HEK293 (cell line): ENCODE measurements around the gene MAML2.

Experiments used
- CTCF ChIA-PET: fragments of 350-600 bp; formaldehyde crosslinking; extraction: SDS; loops from one replicate; lab custom pipeline; 2021; ENCODE audit warnings: antibody characterized with exemption; lab: Yijun Ruan, JAX
- POLR2A ChIA-PET: fragments of 300-600 bp; formaldehyde crosslinking; extraction: SDS; loops from one replicate; lab custom pipeline; 2020; ENCODE audit warnings: antibody characterized with exemption, inconsistent platforms; lab: Yijun Ruan, JAX
- H3K27ac ChIP-seq: fragments of 200-500 bp; sonication (Bioruptor generic); 2 replicates; pipeline ENCODE4 v1.5.1; 2014; ENCODE audit warnings: low read depth, low read length, control low read depth, inconsistent platforms; ENCODE audit errors: extremely low read depth
- H3K36me3 ChIP-seq, 2 experiments: fragments of 200-500 bp in 1 of 2; sonication (Bioruptor generic) in 1 of 2; 1 replicate in 1 of 2; 2 replicates in 1 of 2; pipeline ENCODE4 v1.5.1; 2014 to 2017; ENCODE audit warnings: inconsistent platforms in 2 of 2, low read length in 2 of 2; ENCODE audit not compliant: control insufficient read depth in 2 of 2, insufficient read depth in 1 of 2
- H3K4me1 ChIP-seq: fragments of 200-500 bp; sonication (Bioruptor generic); 2 replicates; pipeline ENCODE4 v1.5.1; 2014; ENCODE audit warnings: mild to moderate bottlenecking, low read length, inconsistent platforms; ENCODE audit not compliant: control insufficient read depth, insufficient read depth
- H3K4me3 ChIP-seq: 2 replicates; pipeline ENCODE4 v1.5.1; 2011; ENCODE audit warnings: low read depth, mild to moderate bottlenecking, control low read depth, low read length, moderate library complexity
- H3K9me3 ChIP-seq: fragments of 200-500 bp; sonication (Bioruptor generic); 2 replicates; pipeline ENCODE4 v1.5.1; 2014; ENCODE audit warnings: low read depth, low read length, inconsistent platforms; ENCODE audit not compliant: control insufficient read depth, insufficient read depth
- SCRT1 ChIP-seq: fragments of 450-650 bp; formaldehyde crosslinking; IDR thresholded peaks from 2 replicates; pipeline ENCODE4 v1.5.1; 2016; ENCODE audit warnings: missing biosample characterization, missing genetic modification characterization, borderline replicate concordance
- ZBTB7A ChIP-seq: fragments of 450-650 bp; formaldehyde crosslinking; IDR thresholded peaks from 2 replicates; pipeline ENCODE4 v1.5.1; 2016; ENCODE audit warnings: low read depth, missing biosample characterization, missing genetic modification characterization
- ZBTB8A ChIP-seq: fragments of 450-650 bp; formaldehyde crosslinking; IDR thresholded peaks from 2 replicates; pipeline ENCODE4 v1.5.1; 2016; ENCODE audit warnings: missing biosample characterization, missing genetic modification characterization
- ZFHX2 ChIP-seq: fragments of 450-650 bp; formaldehyde crosslinking; conservative IDR thresholded peaks from 2 replicates; pipeline ENCODE4 v1.5.1; 2016; ENCODE audit warnings: missing biosample characterization, missing genetic modification characterization
- ZNF19 ChIP-seq: fragments of 450-650 bp; formaldehyde crosslinking; IDR thresholded peaks from 2 replicates; pipeline ENCODE4; 2016; ENCODE audit warnings: missing biosample characterization, missing genetic modification characterization, low read depth
- ZNF223 ChIP-seq: fragments of 450-650 bp; formaldehyde crosslinking; IDR thresholded peaks from 2 replicates; pipeline ENCODE4 v1.5.1; 2016; ENCODE audit warnings: missing biosample characterization, missing genetic modification characterization
- ZNF311 ChIP-seq: fragments of 450-650 bp; formaldehyde crosslinking; IDR thresholded peaks from 2 replicates; pipeline ENCODE4 v1.5.1; 2017; ENCODE audit warnings: missing biosample characterization, missing genetic modification characterization, borderline replicate concordance
- ZNF549 ChIP-seq: fragments of 450-650 bp; IDR thresholded peaks from 2 replicates; pipeline ENCODE4 v1.5.1; 2018; ENCODE audit warnings: missing biosample characterization, missing genetic modification characterization, mild to moderate bottlenecking, inconsistent platforms, moderate library complexity
- ZNF600 ChIP-seq: fragments of 450-650 bp; formaldehyde crosslinking; IDR thresholded peaks from 2 replicates; pipeline ENCODE4 v1.5.1; 2016; ENCODE audit warnings: missing biosample characterization, missing genetic modification characterization
- ZNF670 ChIP-seq: fragments of 450-650 bp; formaldehyde crosslinking; IDR thresholded peaks from 2 replicates; pipeline ENCODE4 v1.5.1; 2016; ENCODE audit warnings: missing biosample characterization, missing genetic modification characterization, low read depth
- ZNF843 ChIP-seq: fragments of 450-650 bp; formaldehyde crosslinking; IDR thresholded peaks from 2 replicates; pipeline ENCODE4 v1.5.1; 2016; ENCODE audit warnings: missing biosample characterization, missing genetic modification characterization
- ZSCAN30 ChIP-seq: fragments of 450-650 bp; IDR thresholded peaks from 2 replicates; pipeline ENCODE4 v1.5.1; 2018; ENCODE audit warnings: missing biosample characterization, mild to moderate bottlenecking, missing genetic modification characterization, moderate library complexity
- TF ChIP-seq, protein P1 (sequence below): fragments of 450-650 bp; formaldehyde crosslinking; conservative IDR thresholded peaks from 2 replicates; pipeline ENCODE4 v1.5.1; 2016; ENCODE audit warnings: low read depth, missing biosample characterization, missing genetic modification characterization
- TF ChIP-seq, protein P2 (sequence below): fragments of 450-650 bp; formaldehyde crosslinking; IDR thresholded peaks from 2 replicates; pipeline ENCODE4 v1.5.1; 2016; ENCODE audit warnings: missing biosample characterization, missing genetic modification characterization
- TF ChIP-seq, protein P3 (sequence below): fragments of 450-650 bp; formaldehyde crosslinking; IDR thresholded peaks from 2 replicates; pipeline ENCODE4 v1.5.1; 2016; ENCODE audit warnings: missing biosample characterization, missing genetic modification characterization
- TF ChIP-seq, protein P4 (sequence below): fragments of 450-650 bp; formaldehyde crosslinking; IDR thresholded peaks from 2 replicates; pipeline ENCODE4 v1.5.1; 2016; ENCODE audit warnings: missing biosample characterization, missing genetic modification characterization

Gene MAML2

DNA sequence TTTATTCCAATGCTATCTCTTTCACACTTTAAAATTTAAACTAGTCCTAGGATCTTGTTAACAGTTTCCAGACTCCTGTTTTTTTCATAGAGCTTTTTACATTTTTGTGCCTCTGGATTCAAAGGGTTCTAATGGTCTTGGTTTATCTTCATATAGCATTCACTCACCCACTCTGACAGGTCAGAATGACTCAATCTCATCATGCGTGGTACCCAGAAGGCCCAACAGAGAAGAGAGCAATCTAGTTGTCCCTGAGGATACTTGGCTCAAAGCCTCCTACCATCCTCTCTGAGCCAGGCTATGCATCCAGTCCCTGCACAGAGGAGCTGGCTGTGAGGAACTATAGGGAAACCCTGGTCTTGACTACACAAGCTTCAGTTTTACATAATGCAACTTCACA lies 27.5 kb downstream of the MAML2 start (continued):
- TF ChIP-seq, protein P1, sequence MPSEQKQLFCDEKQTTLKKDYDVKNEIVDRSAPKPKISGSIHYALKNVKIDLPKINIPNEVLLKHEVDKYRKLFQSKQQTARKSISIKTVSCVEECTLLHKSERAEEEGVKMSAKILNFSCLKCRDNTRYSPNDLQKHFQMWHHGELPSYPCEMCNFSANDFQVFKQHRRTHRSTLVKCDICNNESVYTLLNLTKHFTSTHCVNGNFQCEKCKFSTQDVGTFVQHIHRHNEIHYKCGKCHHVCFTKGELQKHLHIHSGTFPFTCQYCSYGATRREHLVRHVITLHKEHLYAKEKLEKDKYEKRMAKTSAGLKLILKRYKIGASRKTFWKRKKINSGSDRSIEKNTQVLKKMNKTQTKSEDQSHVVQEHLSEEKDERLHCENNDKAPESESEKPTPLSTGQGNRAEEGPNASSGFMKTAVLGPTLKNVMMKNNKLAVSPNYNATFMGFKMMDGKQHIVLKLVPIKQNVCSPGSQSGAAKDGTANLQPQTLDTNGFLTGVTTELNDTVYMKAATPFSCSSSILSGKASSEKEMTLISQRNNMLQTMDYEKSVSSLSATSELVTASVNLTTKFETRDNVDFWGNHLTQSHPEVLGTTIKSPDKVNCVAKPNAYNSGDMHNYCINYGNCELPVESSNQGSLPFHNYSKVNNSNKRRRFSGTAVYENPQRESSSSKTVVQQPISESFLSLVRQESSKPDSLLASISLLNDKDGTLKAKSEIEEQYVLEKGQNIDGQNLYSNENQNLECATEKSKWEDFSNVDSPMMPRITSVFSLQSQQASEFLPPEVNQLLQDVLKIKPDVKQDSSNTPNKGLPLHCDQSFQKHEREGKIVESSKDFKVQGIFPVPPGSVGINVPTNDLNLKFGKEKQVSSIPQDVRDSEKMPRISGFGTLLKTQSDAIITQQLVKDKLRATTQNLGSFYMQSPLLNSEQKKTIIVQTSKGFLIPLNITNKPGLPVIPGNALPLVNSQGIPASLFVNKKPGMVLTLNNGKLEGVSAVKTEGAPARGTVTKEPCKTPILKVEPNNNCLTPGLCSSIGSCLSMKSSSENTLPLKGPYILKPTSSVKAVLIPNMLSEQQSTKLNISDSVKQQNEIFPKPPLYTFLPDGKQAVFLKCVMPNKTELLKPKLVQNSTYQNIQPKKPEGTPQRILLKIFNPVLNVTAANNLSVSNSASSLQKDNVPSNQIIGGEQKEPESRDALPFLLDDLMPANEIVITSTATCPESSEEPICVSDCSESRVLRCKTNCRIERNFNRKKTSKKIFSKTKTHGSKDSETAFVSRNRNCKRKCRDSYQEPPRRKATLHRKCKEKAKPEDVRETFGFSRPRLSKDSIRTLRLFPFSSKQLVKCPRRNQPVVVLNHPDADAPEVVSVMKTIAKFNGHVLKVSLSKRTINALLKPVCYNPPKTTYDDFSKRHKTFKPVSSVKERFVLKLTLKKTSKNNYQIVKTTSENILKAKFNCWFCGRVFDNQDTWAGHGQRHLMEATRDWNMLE (tag by site-specific recombination), result no peak
- TF ChIP-seq SCRT1, result no peak

DNA sequence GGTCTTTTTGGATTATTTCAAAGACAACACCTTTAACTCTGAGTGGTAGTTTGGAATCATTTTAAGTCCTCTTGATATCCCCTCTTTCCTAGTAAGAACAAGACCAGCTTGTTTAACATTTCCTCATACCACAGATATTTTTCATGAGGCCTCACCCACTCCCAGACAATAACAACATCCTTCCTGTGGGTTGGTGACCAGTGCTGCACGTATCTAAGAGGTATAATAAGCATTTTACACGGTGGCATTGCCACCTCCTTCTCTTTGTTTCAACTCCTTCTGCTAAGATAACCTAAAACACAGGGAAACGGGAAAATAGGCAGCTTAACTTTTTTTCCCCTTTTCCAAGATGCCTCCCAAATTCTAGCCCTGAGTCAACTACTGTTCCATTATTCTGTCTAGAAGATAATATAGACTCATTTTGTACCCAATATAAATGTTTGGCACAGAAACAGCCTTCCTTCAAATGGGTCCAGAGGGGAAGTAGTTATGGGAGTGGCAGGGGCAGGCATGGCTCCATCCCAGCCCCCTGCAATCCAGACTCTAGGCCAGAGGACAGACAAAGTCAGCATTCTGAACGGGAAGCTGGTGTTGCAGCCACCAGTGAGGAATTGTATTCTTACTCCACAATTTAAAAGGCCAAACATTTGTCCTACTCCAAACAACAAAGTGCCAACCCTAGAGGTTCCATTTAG lies 28.5 kb downstream of the MAML2 start:
- Histone ChIP-seq H3K4me3 (no peak overlapping the region), H3K4me1 (peaks cover 2% of the 10 kb centered on the region; the same call in 1 of the 2 replicates), H3K9me3 (no peaks in the 10 kb centered on the region), H3K36me3 (no peaks in the 10 kb centered on the region), H3K27ac (no peak overlapping the region)
- no peak for TF ChIP-seq ZBTB7A (tag by site-specific recombination)
- ChIA-PET CTCF (interaction anchor here (0.6 to 2.1 kb wide), 2 partner anchors 27 to 29 kb away, joined by 4 to 10 read pairs; partner anchors contain the start of gene MAML2), POLR2A (no interaction called here)

DNA sequence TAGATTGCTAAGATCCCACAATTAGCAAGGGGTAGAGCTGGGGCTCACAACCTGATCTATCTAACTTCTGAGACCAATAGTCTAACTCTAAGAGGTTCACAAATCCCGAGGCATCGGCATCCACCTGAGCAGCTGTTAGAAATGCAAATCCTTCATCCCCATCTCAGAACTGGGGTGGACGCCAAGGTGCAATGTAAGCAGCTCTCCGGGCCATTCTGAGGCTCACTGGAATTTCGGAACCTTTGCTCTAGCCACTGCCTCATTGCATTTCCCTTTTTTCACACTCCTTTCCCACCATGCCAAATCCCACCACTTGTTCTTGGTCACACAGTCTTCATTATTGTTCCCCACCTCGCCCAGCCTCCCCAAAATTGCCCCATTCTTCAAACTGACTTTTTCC lies 29.8 kb downstream of the MAML2 start:
- POLR2A ChIA-PET, result interaction anchor here (1.6 kb wide), 1 partner anchor 76 kb away, joined by 3 read pairs; the partner anchor contains the start of genes CCDC82 and JRKL
- CTCF ChIA-PET, result no interaction called here

More for the DNA sequence above, 29.8 kb downstream of the MAML2 start:
- H3K36me3 ChIP-seq, result no peaks in the 10 kb centered on the region
- H3K4me3 ChIP-seq, result no peak overlapping the region
- TF ChIP-seq ZNF549 (tag by site-specific recombination) (no peak), ZBTB8A (tag by site-specific recombination) (no peak), ZNF670 (tag by site-specific recombination) (no peak), ZNF600 (tag by site-specific recombination) (no peak), ZNF223 (no peak), ZNF311 (no peak), ZSCAN30 (no peak), ZFHX2 (tag by site-specific recombination) (no peak), ZNF19 (tag by site-specific recombination) (no peak), ZNF843 (tag by site-specific recombination) (no peak)
- TF ChIP-seq, protein P2, sequence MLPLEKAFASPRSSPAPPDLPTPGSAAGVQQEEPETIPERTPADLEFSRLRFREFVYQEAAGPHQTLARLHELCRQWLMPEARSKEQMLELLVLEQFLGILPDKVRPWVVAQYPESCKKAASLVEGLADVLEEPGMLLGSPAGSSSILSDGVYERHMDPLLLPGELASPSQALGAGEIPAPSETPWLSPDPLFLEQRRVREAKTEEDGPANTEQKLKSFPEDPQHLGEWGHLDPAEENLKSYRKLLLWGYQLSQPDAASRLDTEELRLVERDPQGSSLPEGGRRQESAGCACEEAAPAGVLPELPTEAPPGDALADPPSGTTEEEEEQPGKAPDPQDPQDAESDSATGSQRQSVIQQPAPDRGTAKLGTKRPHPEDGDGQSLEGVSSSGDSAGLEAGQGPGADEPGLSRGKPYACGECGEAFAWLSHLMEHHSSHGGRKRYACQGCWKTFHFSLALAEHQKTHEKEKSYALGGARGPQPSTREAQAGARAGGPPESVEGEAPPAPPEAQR (tag by site-specific recombination), result no peak
- TF ChIP-seq, protein P3, sequence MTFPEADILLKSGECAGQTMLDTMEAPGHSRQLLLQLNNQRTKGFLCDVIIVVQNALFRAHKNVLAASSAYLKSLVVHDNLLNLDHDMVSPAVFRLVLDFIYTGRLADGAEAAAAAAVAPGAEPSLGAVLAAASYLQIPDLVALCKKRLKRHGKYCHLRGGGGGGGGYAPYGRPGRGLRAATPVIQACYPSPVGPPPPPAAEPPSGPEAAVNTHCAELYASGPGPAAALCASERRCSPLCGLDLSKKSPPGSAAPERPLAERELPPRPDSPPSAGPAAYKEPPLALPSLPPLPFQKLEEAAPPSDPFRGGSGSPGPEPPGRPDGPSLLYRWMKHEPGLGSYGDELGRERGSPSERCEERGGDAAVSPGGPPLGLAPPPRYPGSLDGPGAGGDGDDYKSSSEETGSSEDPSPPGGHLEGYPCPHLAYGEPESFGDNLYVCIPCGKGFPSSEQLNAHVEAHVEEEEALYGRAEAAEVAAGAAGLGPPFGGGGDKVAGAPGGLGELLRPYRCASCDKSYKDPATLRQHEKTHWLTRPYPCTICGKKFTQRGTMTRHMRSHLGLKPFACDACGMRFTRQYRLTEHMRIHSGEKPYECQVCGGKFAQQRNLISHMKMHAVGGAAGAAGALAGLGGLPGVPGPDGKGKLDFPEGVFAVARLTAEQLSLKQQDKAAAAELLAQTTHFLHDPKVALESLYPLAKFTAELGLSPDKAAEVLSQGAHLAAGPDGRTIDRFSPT (tag by site-specific recombination), result no peak
- TF ChIP-seq, protein P4, sequence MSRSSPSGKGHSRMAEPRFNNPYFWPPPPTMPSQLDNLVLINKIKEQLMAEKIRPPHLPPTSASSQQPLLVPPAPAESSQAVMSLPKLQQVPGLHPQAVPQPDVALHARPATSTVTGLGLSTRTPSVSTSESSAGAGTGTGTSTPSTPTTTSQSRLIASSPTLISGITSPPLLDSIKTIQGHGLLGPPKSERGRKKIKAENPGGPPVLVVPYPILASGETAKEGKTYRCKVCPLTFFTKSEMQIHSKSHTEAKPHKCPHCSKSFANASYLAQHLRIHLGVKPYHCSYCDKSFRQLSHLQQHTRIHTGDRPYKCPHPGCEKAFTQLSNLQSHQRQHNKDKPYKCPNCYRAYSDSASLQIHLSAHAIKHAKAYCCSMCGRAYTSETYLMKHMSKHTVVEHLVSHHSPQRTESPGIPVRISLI (tag by site-specific recombination), result no peak
- H3K4me1 ChIP-seq, result peaks cover 4% of the 10 kb centered on the region; the same call in 1 of the 2 replicates
- no peaks in the 10 kb centered on the region for H3K9me3 ChIP-seq
- H3K27ac ChIP-seq, result no peak overlapping the region
